Panc1 (cell line): Measurements from ENCODE around the gene CEP85L. TPM values are rescaled to one million over a fixed set of nuclear protein-coding genes. Genes with fewer than 3 reads are reported as not detected.

Experiments used
- ATAC-seq: fragments of 200-7000 bp; cut with Tn5 transposase; 2 replicates; pipeline ENCODE4 v1.9.1; 2020; ENCODE audit warnings: mild to moderate bottlenecking, moderate library complexity
- BruUV-seq: library from RNA; stranded (reverse); fragments of 400-500 nt; replicated peaks from 2 replicates; lab custom pipeline; 2021; lab: Mats Ljungman, UMichigan
- CTCF ChIA-PET: fragments of 300-600 bp; sonication (Branson Sonifier 250); formaldehyde crosslinking; loops from one replicate; lab custom pipeline; 2022; ENCODE audit warnings: antibody characterized with exemption; lab: Charles Lee
- POLR2A ChIA-PET: fragments of 300-600 bp; sonication (Branson Sonifier 250); formaldehyde crosslinking; loops from one replicate; lab custom pipeline; 2022; ENCODE audit warnings: antibody characterized with exemption; lab: Charles Lee
- DNase-seq: peaks from one replicate; pipeline ENCODE4 v3.0.0-alpha.2; 2010; ENCODE audit warnings: low read depth, low spot score
- H3K27ac ChIP-seq: 2 replicates; pipeline ENCODE4 v1.5.1; 2011; ENCODE audit warnings: mild to moderate bottlenecking, low read length, inconsistent platforms
- H3K27me3 ChIP-seq: fragments of 200-500 bp; sonication (Bioruptor generic); 2 replicates; pipeline ENCODE4 v1.6.0; 2014; ENCODE audit warnings: low read length, inconsistent platforms; ENCODE audit not compliant: control insufficient read depth, insufficient read depth
- H3K36me3 ChIP-seq: fragments of 200-500 bp; sonication (Bioruptor generic); 2 replicates; pipeline ENCODE4 v1.5.1; 2014; ENCODE audit warnings: inconsistent platforms, mild to moderate bottlenecking, low read length, moderate library complexity; ENCODE audit not compliant: control insufficient read depth, insufficient read depth
- H3K4me1 ChIP-seq: 2 replicates; pipeline ENCODE4 v1.5.1; 2011; ENCODE audit warnings: inconsistent platforms, mild to moderate bottlenecking, low read length, moderate library complexity; ENCODE audit not compliant: control insufficient read depth, insufficient read depth
- H3K4me3 ChIP-seq, 2 experiments: 2 replicates each; pipeline ENCODE4 v1.5.1; 2011 to 2012; ENCODE audit warnings: low read depth in 2 of 2, low read length in 2 of 2, mild to moderate bottlenecking in 2 of 2, inconsistent platforms in 1 of 2, moderate library complexity in 1 of 2
- H3K9me3 ChIP-seq: fragments of 200-500 bp; sonication (Bioruptor generic); 2 replicates; pipeline ENCODE4 v1.5.1; 2014; ENCODE audit warnings: low read depth, mild to moderate bottlenecking, inconsistent platforms, low read length, moderate library complexity; ENCODE audit not compliant: control insufficient read depth, insufficient read depth
- CTCF ChIP-seq: fragments of 450-650 bp; IDR thresholded peaks from 2 replicates; pipeline ENCODE4 v1.5.1; 2017; ENCODE audit warnings: mild to moderate bottlenecking
- POLR2AphosphoS5 ChIP-seq: IDR thresholded peaks from 2 replicates; pipeline ENCODE4 v1.6.1; 2012; ENCODE audit warnings: mild to moderate bottlenecking, low read depth, low read length, moderate library complexity
- REST ChIP-seq, 2 experiments: IDR thresholded peaks; 2 replicates each; pipeline ENCODE4 v1.6.1; 2011 to 2012; ENCODE audit warnings: low read depth in 2 of 2, control low read depth in 1 of 2, low read length in 1 of 2, mild to moderate bottlenecking in 1 of 2, moderate library complexity in 1 of 2; ENCODE audit not compliant: insufficient read depth in 1 of 2
- SIN3A ChIP-seq: IDR thresholded peaks from 2 replicates; pipeline ENCODE4 v1.6.1; 2012; ENCODE audit warnings: low read depth, mild to moderate bottlenecking, low read length, moderate library complexity, borderline replicate concordance; ENCODE audit not compliant: insufficient read depth
- TCF7L2 ChIP-seq: IDR thresholded peaks from 2 replicates; pipeline ENCODE4 v1.6.1; 2011; ENCODE audit warnings: mild to moderate bottlenecking, low read depth, low read length, inconsistent platforms
- in situ Hi-C: cut with HindIII; loops from 2 replicates; pipeline ENCODE4 v1.10.0; 2016; ENCODE audit warnings: low sequenced_read_pairs, low pct_unique_long_range_greater_than_20kb
- intact Hi-C: fragments of 100-400 bp; cut with micrococcal nuclease; formaldehyde crosslinking; loops from one replicate; pipeline ENCODE4 v1.10.0; 2022; ENCODE audit not compliant: unreplicated experiment
- total RNA-seq: library from RNA; stranded (reverse); gene quantifications from one replicate; pipeline ENCODE4 v1.2.1, GENCODE V29; 2021; ENCODE audit not compliant: unreplicated experiment

CEP85L gene
- total RNA-seq, 1 experiment from 2014 or later = 6.7 TPM

GRCh38 chr6:118577972-118578371 is 73.4 kb downstream of the CEP85L start:
- intact Hi-C loops (no loop called here), in situ Hi-C loops (no loop called here)
- POLR2A ChIA-PET = no interaction called here
- no peaks in the 10 kb centered on the region for H3K4me1 ChIP-seq
- peaks cover 43% of the 10 kb centered on the region; the same call in 1 of the 2 replicates for H3K9me3 ChIP-seq
- no peak for DNase-seq
- H3K36me3 ChIP-seq = no peaks in the 10 kb centered on the region
- no peak overlapping the region for H3K4me3 ChIP-seq
- no TSS peak for BruUV-seq
- ATAC-seq = no peak
- no peaks in the 10 kb centered on the region for H3K27me3 ChIP-seq
- CTCF ChIA-PET = no interaction called here
- TF ChIP-seq TCF7L2 (no peak), POLR2AphosphoS5 (no peak), REST (IDR thresholded peaks at IDR 0.05; ENCODE audit: insufficient read depth in 1 of 2, low read depth in 2 of 2, low read length in 1 of 2) (no peak), SIN3A (no peak), CTCF (no peak)
- no peak overlapping the region for H3K27ac ChIP-seq

GRCh38 chr6:118574051-118574865 is 77.1 kb downstream of the CEP85L start:
- no peak for DNase-seq
- ChIA-PET CTCF (no interaction called here), POLR2A (no interaction called here)
- BruUV-seq = no TSS peak
- in situ Hi-C loops (no loop called here), intact Hi-C loops (no loop called here)
- Histone ChIP-seq H3K27me3 (no peaks in the 10 kb centered on the region), H3K9me3 (peaks cover 35% of the 10 kb centered on the region; the same call in 1 of the 2 replicates), H3K36me3 (no peaks in the 10 kb centered on the region), H3K4me1 (no peaks in the 10 kb centered on the region), H3K27ac (no peak overlapping the region), H3K4me3 (no peak overlapping the region)
- no peak for TF ChIP-seq TCF7L2
- TF ChIP-seq REST (IDR thresholded peaks at IDR 0.05; ENCODE audit: insufficient read depth in 1 of 2, low read depth in 2 of 2, low read length in 1 of 2) = no peak
- TF ChIP-seq SIN3A = no peak
- TF ChIP-seq POLR2AphosphoS5 = no peak
- no peak for TF ChIP-seq CTCF
- no peak for ATAC-seq
